Activated B cell treated with CpG ODN at 0.5 μM for 24 hours (primary cell): Measurements from ENCODE around the gene CCDC38. TPM values are rescaled to one million over a fixed set of nuclear protein-coding genes. Genes with fewer than 3 reads are reported as not detected.

Source experiments
- ATAC-seq: fragments of 200-7000 bp; cut with Tn5 transposase; one replicate; pipeline ENCODE4 v1.10.0; 2021; ENCODE audit warnings: low read depth, mild to moderate bottlenecking, moderate library complexity
- CTCF ChIA-PET: fragments of 350-600 bp; sonication (Branson Sonifier 250); formaldehyde crosslinking; loops from one replicate; lab custom pipeline; 2021; ENCODE audit warnings: antibody characterized with exemption; lab: Charles Lee
- POLR2A ChIA-PET: fragments of 350-600 bp; sonication (Branson Sonifier 250); formaldehyde crosslinking; loops from one replicate; lab custom pipeline; 2021; ENCODE audit warnings: antibody characterized with exemption; lab: Charles Lee
- DNase-seq: peaks from one replicate; pipeline ENCODE4 v3.0.0; 2022
- H3K27ac Mint-ChIP-seq: one replicate; pipeline ENCODE4 v1.8.0; 2020; ENCODE audit warnings: mixed read lengths
- H3K27me3 Mint-ChIP-seq: one replicate; pipeline ENCODE4 v1.8.0; 2021; ENCODE audit warnings: mixed read lengths
- H3K36me3 Mint-ChIP-seq: one replicate; pipeline ENCODE4 v1.8.0; 2021; ENCODE audit warnings: low read depth, mixed read lengths
- H3K4me1 Mint-ChIP-seq: one replicate; pipeline ENCODE4 v1.8.0; 2021; ENCODE audit warnings: mixed read lengths
- H3K4me3 Mint-ChIP-seq: one replicate; pipeline ENCODE4 v1.8.0; 2020; ENCODE audit warnings: mild to moderate bottlenecking, mixed read lengths
- H3K9me3 Mint-ChIP-seq: one replicate; pipeline ENCODE4 v1.8.0; 2020; ENCODE audit warnings: mixed read lengths
- intact Hi-C: fragments of 100-400 bp; cut with micrococcal nuclease; formaldehyde crosslinking; loops from one replicate; pipeline ENCODE4 v1.15.1; 2024
- total RNA-seq: library from RNA; stranded (reverse); gene quantifications from 2 replicates; pipeline ENCODE4 v1.2.3, GENCODE V29; 2022
- TF ChIP-seq, protein P1 (sequence below): fragments of 200-600 bp; IDR thresholded peaks from one replicate; pipeline ENCODE4 v1.8.0; 2022; ENCODE audit warnings: antibody characterized with exemption, mild to moderate bottlenecking

Gene CCDC38
- total RNA-seq, 1 donor from 2014 or later: 0.09 TPM

DNA sequence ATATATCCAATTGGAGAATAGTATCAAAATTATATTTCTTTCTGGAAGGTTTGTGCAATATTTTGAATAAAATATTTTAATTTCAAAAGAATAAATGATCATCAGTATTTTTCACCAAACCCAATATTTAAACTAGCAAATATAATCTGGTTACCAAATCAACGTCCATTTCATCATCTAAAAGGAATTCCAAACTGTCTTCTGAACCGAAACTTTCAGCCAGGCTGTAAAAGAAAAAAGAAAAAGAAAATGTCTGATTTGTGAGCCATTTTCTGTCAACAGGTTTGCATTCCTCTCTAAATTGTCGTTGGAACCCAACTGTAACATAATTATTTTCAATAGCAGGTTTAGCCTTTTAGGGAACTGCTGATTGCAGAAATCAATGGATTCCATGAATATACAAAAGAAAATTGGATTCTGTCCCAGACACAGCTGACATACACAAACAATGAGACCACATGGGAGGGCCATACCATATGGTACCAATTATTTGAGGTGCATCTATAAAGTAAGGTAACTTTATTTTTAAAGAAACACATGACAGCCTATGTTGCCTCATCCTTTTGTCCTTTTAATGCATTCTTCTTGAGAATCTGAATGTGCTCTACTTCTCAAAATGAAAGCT lies 61.0 kb downstream of the CCDC38 start:
- Mint-ChIP-seq H3K4me3 (no peak overlapping the region), H3K27me3 (peaks cover 2% of the 10 kb centered on the region), H3K27ac (no peak overlapping the region), H3K4me1 (no peaks in the 10 kb centered on the region), H3K36me3 (no peaks in the 10 kb centered on the region), H3K9me3 (peaks cover 3% of the 10 kb centered on the region)
- intact Hi-C loops: no loop called here
- CTCF ChIA-PET: no interaction called here
- POLR2A ChIA-PET: no interaction called here
- DNase-seq (no peak), ATAC-seq (no peak)
- TF ChIP-seq, protein P1, sequence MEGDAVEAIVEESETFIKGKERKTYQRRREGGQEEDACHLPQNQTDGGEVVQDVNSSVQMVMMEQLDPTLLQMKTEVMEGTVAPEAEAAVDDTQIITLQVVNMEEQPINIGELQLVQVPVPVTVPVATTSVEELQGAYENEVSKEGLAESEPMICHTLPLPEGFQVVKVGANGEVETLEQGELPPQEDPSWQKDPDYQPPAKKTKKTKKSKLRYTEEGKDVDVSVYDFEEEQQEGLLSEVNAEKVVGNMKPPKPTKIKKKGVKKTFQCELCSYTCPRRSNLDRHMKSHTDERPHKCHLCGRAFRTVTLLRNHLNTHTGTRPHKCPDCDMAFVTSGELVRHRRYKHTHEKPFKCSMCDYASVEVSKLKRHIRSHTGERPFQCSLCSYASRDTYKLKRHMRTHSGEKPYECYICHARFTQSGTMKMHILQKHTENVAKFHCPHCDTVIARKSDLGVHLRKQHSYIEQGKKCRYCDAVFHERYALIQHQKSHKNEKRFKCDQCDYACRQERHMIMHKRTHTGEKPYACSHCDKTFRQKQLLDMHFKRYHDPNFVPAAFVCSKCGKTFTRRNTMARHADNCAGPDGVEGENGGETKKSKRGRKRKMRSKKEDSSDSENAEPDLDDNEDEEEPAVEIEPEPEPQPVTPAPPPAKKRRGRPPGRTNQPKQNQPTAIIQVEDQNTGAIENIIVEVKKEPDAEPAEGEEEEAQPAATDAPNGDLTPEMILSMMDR: no peak

DNA sequence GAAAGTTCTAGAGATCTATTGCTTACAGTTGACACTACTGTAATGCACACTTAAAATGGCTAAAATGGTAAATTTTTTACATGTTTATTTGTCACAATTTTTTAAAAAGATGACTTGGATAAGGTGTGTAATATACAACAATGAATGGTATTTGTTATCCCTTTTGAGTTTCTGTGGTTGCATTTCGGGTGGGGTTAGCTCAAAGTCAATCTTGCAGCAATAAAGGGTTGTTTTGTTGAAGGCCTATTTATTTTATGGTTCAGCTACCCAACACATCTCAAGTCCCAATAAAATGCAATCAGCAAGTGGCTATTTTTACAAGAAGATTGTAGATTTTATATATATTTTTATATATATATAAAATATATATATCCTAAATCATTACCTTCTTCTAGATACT lies 61.5 kb downstream of the CCDC38 start:
- Mint-ChIP-seq H3K36me3 (no peaks in the 10 kb centered on the region), H3K27me3 (peaks cover 2% of the 10 kb centered on the region), H3K4me1 (no peaks in the 10 kb centered on the region), H3K27ac (no peak overlapping the region), H3K4me3 (no peak overlapping the region), H3K9me3 (peaks cover 3% of the 10 kb centered on the region)
- intact Hi-C loops: no loop called here
- TF ChIP-seq, protein P1: no peak
- DNase-seq (no peak), ATAC-seq (no peak)
- POLR2A ChIA-PET: no interaction called here
- CTCF ChIA-PET: no interaction called here

DNA sequence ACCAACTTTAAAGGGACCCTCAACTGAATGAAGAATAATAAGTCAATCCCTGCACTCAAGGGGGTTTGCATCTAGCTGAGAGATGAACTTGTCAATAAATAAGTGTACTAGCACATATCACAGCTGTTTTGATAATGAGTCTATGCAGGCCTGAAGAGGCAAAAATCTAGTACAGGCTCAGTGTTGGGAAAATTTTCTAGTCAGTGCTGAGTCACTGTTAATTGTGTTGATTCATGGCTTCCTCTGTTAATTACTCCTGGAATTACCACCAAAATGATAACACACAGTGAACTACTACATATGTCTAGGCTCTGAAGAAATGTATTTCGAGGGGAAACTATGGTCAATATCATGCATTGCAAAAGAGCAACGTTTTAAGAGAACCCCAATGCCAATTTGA lies 64.8 kb downstream of the CCDC38 start:
- DNase-seq: no peak
- Mint-ChIP-seq H3K36me3 (peaks cover 7% of the 10 kb centered on the region), H3K27ac (no peak overlapping the region), H3K4me3 (no peak overlapping the region), H3K4me1 (no peaks in the 10 kb centered on the region), H3K27me3 (peaks cover 2% of the 10 kb centered on the region), H3K9me3 (no peaks in the 10 kb centered on the region)
- ATAC-seq: no peak
- intact Hi-C loops: no loop called here
- ChIA-PET POLR2A (no interaction called here), CTCF (no interaction called here)
- TF ChIP-seq, protein P1: no peak

DNA sequence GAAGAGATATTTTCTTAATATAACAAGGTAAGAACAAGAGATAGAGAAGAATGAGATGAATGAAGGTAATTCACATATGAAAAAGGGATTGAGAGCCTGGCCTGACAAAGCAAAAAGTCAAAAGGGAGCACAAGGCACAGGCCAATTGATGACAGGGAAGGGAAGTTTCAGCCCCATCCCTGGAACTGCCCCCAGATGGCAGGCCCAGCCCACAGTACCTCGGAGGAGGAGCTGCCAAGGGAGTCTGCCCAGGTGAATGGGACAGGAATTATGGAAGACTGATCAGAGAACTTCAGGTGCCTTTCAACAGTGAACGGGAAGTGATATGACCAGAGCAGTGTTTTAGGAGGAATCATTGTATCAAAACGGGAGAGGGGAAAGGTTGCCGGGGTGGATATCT lies 68.0 kb downstream of the CCDC38 start:
- H3K27me3 Mint-ChIP-seq: no peaks in the 10 kb centered on the region
- CTCF ChIA-PET: no interaction called here
- no peak overlapping the region for H3K4me3 Mint-ChIP-seq
- ATAC-seq (no peak), DNase-seq (no peak)
- POLR2A ChIA-PET: no interaction called here
- H3K4me1 Mint-ChIP-seq: peaks cover 10% of the 10 kb centered on the region
- TF ChIP-seq, protein P1: no peak
- no peak overlapping the region for H3K27ac Mint-ChIP-seq
- H3K9me3 Mint-ChIP-seq: no peaks in the 10 kb centered on the region
- intact Hi-C loops: no loop called here
- H3K36me3 Mint-ChIP-seq: peaks cover 25% of the 10 kb centered on the region

DNA sequence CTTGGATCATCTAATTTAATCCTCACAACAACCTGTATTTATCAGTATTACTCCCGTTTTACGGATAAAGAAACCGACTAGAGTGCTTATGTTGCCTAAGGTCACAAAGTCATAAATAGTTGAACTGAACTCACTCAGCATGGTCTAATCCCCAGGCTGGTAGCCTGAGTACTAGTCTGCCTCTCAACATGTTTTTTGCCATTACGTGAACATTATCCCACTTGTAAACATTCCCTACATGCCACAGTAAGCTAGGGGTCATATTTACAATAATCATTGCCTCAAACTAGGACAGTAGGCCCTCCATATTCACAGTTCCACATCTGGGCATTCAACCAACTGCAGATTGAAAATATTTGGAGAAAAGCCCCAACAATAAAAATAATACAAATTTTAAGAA lies 71.5 kb downstream of the CCDC38 start:
- Mint-ChIP-seq H3K27me3 (no peaks in the 10 kb centered on the region), H3K36me3 (peaks cover 45% of the 10 kb centered on the region), H3K27ac (no peak overlapping the region), H3K4me3 (no peak overlapping the region), H3K9me3 (no peaks in the 10 kb centered on the region), H3K4me1 (peaks cover 20% of the 10 kb centered on the region)
- TF ChIP-seq, protein P1: no peak
- DNase-seq: no peak
- ATAC-seq: no peak
- POLR2A ChIA-PET: interaction anchor here (0.8 kb wide), 1 partner anchor 10 kb away, joined by 11 read pairs; no protein-coding TSS in a partner anchor
- CTCF ChIA-PET: no interaction called here
- intact Hi-C loops: no loop called here
